GM19351 (cell line): ENCODE data around the gene GTF2IRD1.
"Not testable (repeated sequence)": the region's sequence is repeated elsewhere in the genome, so short reads cannot be mapped to it uniquely, and the experiment has no call there.

Experiments used
- ATAC-seq: cut with Tn5 transposase; IDR thresholded peaks from one replicate; pipeline ENCODE4 v1.9.1; 2021; ENCODE audit warnings: mild to moderate bottlenecking, moderate library complexity; ENCODE audit not compliant: unreplicated experiment

GTF2IRD1 gene

GRCh38 chr7:74511345-74511744 is 57.6 kb downstream of the GTF2IRD1 start:
- no peak for ATAC-seq

- ATAC-seq, result no peak
Observed at GRCh38 chr7:74512762-74513161, 59.1 kb downstream of the GTF2IRD1 start.

GRCh38 chr7:74514131-74514591 is 60.5 kb downstream of the GTF2IRD1 start:
- no peak for ATAC-seq

- no peak for ATAC-seq
Observed at GRCh38 chr7:74515276-74515675, 61.6 kb downstream of the GTF2IRD1 start.

GRCh38 chr7:74516214-74516613 is 62.5 kb downstream of the GTF2IRD1 start:
- no peak for ATAC-seq

GRCh38 chr7:74518041-74518440 is 64.3 kb downstream of the GTF2IRD1 start:
- no peak for ATAC-seq

- ATAC-seq, result no peak
Observed at GRCh38 chr7:74518654-74519053, 64.9 kb downstream of the GTF2IRD1 start.

GRCh38 chr7:74519395-74519794 is 65.7 kb downstream of the GTF2IRD1 start:
- ATAC-seq, result no peak

- ATAC-seq, result no peak
Observed at GRCh38 chr7:74521855-74522254, 68.1 kb downstream of the GTF2IRD1 start.

- ATAC-seq, result no peak
Observed at GRCh38 chr7:74522281-74522905, 68.7 kb downstream of the GTF2IRD1 start.

- ATAC-seq, result no peak
Observed at GRCh38 chr7:74523015-74523414, 69.3 kb downstream of the GTF2IRD1 start.

- ATAC-seq, result no peak
Observed at GRCh38 chr7:74525140-74525539, 71.4 kb downstream of the GTF2IRD1 start.

GRCh38 chr7:74525881-74526280 is 72.2 kb downstream of the GTF2IRD1 start:
- no peak for ATAC-seq

GRCh38 chr7:74526780-74527179 is 73.1 kb downstream of the GTF2IRD1 start:
- no peak for ATAC-seq

GRCh38 chr7:74527842-74528241 is 74.1 kb downstream of the GTF2IRD1 start:
- no peak for ATAC-seq

- ATAC-seq, result not testable (repeated sequence)
Observed at GRCh38 chr7:74528773-74529172, 75.1 kb downstream of the GTF2IRD1 start.

GRCh38 chr7:74535951-74536356 is 82.2 kb downstream of the GTF2IRD1 start:
- no peak for ATAC-seq

GRCh38 chr7:74541937-74542336 is 88.2 kb downstream of the GTF2IRD1 start:
- not testable (repeated sequence) for ATAC-seq

GRCh38 chr7:74542558-74543117 is 88.9 kb downstream of the GTF2IRD1 start:
- no peak for ATAC-seq

- ATAC-seq, result no peak
Observed at GRCh38 chr7:74544706-74545469, 91.2 kb downstream of the GTF2IRD1 start.

GRCh38 chr7:74545921-74546320 is 92.2 kb downstream of the GTF2IRD1 start:
- no peak for ATAC-seq

GRCh38 chr7:74553596-74554012 is 99.9 kb downstream of the GTF2IRD1 start:
- ATAC-seq, result not testable (repeated sequence)
